HG02970 (cell line): ENCODE results near the gene DNALI1.

ENCODE experiments used
- ATAC-seq: cut with Tn5 transposase; IDR thresholded peaks from one replicate; pipeline ENCODE4 v1.9.1; 2021; ENCODE audit warnings: mild to moderate bottlenecking, moderate library complexity, moderate number of reproducible peaks; ENCODE audit not compliant: unreplicated experiment, low FRiP score

The DNALI1 gene

DNA sequence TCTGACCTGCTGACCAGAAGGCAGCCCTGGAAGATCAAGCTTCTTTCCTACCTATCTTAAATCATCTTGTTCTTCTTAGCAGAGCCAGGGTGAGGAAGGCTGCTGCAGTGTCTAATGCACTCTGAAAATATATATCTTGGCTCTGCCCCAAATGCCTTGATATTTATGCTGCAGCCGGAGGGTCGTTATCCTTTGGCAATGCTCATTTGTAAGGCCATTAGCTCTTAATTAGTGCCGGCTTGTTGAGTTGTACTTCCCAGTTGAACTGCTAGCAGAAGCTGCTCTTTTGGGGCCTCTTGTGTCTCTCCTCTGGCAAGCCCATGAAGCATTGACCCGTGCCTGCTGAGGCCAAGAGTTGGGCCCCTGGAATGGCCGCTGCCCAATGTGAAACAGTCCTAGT is 43.2 kb downstream of the DNALI1 start:
- no peak for ATAC-seq

DNA sequence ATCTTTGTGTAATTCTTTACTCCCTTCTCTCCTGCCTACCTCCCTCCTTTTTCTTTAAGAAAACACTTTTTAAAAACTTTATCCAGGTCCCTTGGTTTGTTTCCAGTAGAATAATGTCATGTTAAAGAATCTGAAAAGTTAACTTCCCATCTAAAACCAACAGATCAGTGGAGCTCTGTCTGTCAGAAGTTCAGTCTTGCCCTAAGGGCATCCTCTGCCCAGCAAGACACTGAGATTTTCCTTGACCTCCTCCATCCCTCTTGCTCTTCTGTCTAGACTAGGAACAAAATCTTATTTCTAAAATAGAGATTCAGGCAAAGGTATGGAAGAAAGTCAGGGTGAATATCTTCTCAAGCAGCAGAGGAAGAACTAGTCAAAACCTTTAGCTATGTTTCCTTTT is 44.7 kb downstream of the DNALI1 start:
- no peak for ATAC-seq

DNA sequence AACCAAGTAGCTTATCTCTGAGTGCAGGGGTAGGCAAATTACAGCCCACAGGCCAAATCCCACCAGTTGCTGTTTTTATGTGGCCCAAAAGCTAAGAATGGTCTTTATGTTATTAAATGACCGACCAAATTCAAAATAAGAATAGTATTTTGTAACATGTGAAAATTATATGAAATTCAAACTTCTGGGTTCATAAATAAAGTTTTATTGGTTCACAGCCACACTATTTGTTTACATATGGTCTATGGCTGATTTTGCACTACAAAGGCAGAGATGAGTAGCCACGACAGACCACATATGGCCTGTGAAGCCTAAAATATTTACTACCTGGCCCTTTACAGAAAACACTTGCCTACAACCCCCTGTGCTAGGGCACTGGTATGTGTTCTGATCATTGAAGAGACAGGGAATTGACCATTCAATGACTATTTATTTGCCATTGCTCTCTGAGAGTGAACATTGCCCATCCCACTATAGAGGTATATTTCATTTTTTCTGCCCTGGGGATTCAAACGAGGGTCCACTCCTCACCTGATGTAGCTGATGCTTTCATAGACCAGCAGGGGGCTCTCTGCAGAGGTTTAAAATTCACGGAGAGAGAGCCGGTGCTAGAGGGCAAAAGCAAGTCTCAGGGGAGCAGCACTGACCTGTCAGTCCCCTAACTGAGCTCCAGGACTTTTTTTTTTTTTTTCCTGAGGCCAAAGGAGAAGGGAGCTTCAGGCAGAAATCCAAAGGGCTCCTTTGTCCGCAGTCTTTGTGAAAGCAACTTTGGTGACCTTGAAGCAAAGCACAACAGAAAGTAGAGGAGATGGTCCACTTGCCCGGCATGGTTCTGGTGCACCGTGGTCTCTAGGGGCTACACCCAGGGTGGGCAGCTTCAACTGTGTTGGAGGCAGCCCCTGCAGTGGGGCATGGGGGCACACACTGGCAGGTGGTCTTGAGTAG is 46.3 kb downstream of the DNALI1 start:
- ATAC-seq = no peak

DNA sequence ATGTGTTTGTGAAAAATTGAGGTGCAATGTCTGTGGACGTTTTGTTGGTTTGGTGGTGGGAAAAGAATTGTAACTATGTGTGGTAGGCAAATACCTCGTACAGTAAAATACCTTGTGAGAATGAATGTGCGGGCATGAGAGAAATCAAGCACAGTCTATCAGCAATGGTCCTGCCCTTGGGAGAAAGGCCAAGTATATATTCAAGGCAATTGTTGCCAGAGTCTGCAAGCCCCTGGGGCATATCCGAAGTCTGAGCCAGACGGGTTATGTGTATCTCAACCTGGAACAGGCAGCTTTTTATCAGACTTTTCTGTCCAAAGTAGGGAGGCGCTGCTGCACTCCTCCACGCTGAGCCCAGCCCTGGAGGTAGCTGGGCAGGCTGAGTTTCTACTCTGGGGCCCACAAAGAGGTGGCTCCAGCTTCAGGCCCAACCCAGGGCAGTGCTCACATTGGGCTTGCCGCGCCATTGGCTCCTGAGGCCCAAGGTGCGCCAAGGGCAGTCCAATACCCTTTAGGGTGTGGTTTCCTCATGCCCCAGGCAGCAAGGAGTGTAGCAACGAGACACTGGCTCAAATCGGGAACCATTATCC is 48.4 kb downstream of the DNALI1 start:
- no peak for ATAC-seq

DNA sequence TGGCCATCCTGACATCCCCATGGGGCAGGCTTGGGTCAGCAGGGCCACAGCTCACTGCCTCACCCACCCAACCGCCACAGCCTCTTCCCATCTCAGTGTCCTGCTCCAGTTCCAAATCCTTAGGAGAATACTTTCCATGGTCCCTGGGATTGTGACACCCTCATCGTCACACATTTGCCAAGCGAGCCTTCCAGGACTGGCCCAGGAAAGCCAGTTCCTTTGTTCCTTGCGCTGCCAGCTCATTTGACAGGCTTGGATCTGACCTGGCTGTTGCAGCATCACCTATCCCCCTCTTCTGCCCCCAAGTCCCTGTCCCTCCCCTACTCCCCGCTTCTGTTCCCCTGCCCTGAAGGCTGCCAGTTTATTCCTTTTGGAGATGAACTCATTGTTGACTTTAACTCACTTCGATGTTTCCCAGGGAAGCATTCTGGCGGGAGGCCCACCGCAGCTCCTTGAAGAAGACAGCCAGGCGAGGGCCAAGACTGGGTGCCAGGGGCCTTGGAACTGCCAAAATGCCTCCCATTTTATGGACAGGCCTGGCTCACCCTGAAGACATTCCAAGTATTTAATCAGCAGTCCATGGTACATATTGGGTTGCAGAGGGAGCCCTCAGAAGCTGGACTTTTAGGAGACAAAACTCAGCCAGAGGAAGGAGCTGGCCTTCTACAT is 49.2 kb downstream of the DNALI1 start:
- ATAC-seq = no peak

DNA sequence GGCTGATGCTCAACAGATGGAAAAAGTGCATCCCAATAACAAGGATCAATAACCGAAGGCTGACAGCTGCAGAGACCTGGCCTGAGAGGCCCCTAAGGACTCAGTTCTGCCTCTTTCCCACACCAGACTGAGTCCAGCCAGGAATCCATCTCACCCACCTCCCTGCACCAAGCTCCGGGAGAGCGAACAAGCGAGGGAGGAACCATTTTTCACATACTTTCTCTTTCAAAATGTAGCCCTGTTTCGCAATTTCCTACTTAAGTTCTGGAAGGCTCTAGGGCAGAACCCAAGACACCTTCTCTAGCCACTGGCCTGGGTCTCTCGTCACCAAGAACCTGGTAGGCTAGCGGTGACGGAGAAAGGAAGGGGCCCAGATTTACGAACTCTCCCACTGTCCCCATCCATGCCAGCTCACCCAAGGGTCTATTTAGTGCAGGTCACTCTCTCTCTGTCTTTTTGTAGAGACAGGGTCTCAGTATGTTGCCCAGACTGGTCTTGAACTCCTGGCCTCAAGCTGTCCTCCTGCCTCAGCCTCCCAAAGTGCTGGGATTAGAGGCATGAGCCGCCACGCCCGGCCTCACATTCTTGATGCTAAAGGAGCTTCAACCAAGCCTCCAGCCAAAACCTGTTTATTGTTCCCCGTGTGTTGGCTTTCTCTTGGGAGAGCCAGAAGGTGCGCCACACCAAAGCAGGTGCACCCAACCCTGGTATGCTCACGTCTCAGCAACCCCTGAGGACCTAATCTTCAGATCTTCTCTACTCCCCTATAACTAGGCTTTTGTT is 49.9 kb downstream of the DNALI1 start:
- no peak for ATAC-seq

DNA sequence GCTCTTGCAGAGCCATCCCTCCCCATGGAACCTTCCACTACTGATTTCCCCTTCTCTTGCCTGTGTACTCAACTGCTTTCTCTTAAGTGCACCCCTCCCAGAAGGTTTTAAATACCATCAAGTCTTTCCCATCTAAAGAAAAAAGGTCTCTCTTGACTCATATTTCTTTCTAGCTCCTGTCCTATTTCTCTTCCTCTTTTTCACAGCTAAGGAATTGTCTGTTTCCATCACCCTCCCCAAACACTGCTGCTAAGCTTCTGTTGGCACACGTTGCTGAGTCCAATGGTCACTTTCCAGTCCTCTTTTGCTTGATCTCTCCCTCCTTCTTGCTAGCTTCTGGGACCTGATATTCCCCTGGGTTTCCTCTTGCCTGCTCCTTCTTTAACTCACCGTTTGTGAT is 52.3 kb downstream of the DNALI1 start:
- ATAC-seq = no peak

DNA sequence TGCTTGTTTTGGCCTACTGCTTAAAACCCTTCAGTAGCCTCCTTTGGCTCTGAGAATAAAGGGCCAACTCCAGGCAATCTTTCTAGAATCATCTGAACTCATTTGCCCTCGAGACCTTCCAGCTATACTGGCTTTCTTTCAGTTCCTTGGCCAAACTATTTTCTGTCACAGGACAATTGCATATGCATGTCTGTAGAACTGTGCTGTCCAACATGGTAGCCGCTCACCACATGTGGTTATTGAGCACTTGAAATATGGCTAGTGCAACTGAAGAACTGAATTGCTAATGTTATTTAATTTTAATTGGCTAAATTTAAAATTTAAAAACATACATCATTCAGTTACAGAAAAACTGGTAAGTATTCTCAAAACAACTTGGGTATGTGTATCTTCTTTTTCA is 53.3 kb downstream of the DNALI1 start:
- ATAC-seq = no peak

DNA sequence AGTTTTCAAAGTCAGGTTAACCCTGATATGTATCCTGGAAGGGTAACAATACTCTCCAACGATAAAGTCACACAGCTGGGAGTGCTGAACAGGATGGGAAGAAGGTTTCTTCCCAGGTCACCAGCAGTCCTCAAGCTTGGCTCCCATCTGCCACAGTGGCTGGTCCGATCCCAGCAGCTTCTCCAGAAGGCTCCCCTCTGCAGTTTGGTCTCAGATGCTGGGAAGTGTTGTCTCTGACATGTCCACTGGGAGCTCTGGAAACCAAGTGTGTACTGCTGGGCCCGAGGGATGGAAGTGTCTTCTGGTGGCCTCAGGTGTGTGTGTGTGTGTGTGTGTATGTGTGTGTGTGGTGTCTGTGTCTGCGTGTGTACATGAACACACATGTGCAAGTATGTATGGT is 55.4 kb downstream of the DNALI1 start:
- ATAC-seq = no peak

DNA sequence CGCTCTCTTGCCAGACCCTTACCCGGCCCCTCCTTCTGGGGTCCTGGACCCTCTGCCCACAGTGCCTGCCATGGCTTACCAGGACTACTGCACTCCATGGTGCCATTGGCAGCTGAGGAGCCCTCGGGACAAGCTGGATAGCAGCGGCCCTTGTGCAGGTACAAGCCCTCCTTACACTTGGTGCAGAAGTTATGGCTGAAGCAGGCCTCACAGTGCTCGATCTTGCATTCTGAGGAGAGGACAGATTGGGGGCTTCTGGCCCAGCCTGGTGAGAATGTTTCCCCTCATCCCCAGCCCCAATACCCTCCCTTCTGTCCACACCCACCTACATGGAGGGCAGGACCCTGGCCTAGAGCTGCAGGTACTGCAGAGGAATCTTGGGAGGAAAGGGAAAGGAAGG is 57.4 kb downstream of the DNALI1 start:
- no peak for ATAC-seq

DNA sequence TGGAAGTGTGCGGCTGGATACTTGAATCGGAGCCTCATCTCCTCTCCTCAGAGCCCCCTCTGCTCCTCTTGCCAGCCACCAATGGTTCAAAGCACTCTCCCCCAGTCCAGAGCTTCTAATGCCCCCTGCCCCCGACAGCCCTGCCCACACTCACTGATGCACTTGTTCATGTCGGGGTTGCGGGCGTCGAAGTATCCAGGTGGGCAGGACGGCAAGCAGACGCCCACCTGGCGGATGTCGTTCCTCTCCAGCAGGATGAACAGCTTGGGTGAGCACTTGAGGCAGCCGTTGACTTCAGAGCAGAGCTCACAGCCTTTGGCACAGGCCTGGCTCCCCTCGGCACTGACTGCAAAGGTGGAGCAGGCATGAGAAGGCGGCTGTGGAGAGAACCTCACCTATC is 59.6 kb downstream of the DNALI1 start:
- ATAC-seq = no peak
